HG03103 (cell line): ENCODE results near the gene UQCR11.

Source experiments
- ATAC-seq: cut with Tn5 transposase; IDR thresholded peaks from one replicate; pipeline ENCODE4 v1.9.1; 2021; ENCODE audit warnings: low read depth; ENCODE audit not compliant: unreplicated experiment

The UQCR11 gene

GRCh38 chr19:1549332-1549945 is 55.8 kb downstream of the UQCR11 start:
- no peak for ATAC-seq
